Measurements from ENCODE around the gene TANGO2. TPM values are rescaled to one million over a fixed set of nuclear protein-coding genes. Genes with fewer than 3 reads are reported as not detected.

Gene TANGO2
- total and polyA plus RNA-seq, 2 donors (not counting 1 experiment from before 2014, with no cell fraction given): 75.5 to 75.6 TPM

DNA sequence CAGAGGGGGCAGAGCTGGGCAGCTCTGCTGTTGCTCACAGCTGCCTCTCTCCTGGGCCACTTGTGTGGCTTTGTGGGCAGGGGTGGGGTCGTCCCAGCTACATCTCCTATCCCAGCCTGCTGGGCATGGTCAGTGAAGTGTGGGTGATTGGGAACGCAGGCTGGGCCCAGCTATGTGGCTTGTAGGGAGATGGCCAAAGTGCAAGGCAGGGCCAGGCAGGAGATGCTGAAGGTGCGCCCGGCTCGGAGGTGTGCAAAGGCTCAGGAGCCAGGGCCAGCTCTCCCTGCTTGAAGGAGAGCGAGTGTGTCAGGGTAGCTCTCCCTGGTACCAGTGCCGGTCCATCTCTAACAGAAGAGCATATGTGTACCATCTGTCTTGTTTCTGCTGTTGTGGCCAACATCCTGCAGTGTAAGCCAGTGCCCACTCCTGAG is 86.6 kb downstream of the TANGO2 start:
- CTCF ChIA-PET: no interaction called here
- H3K4me3 Mint-ChIP-seq: no peak overlapping the region
- no peak overlapping the region for H3K9ac ChIP-seq (ENCODE audit: low read length)

More for the DNA sequence above, 86.6 kb downstream of the TANGO2 start:
- POLR2A ChIA-PET: no interaction called here
- Histone ChIP-seq H3K4me2 (replicated peaks; ENCODE audit: low read depth, low read length, poor library complexity, severe bottlenecking) (no peak overlapping the region), H3K79me2 (ENCODE audit: control insufficient read depth, insufficient read depth, low read length) (no peaks in the 10 kb centered on the region), H3K4me1 (ENCODE audit: control insufficient read depth in 2 of 2, insufficient read depth in 2 of 2, low read length in 2 of 2) (peaks cover 0 to 12% of the 10 kb centered on the region in 2 donors), H2AFZ (ENCODE audit: insufficient read depth, low read depth, low read length, poor library complexity, severe bottlenecking) (no peak overlapping the region), H4K20me1 (ENCODE audit: control insufficient read depth, insufficient read depth, low read length, poor library complexity, severe bottlenecking) (no peaks in the 10 kb centered on the region), H3K27ac (ENCODE audit: low read length in 2 of 2) (no peak overlapping the region), H3K27me3 (replicated peaks in 1 of 4; ENCODE audit: control extremely low read depth in 1 of 4, control insufficient read depth in 3 of 4, insufficient read depth in 4 of 4, low read length in 3 of 4) (no peaks in the 10 kb centered on the region), H3K36me3 (replicated peaks in 1 of 2; ENCODE audit: control extremely low read depth in 1 of 2, control insufficient read depth in 1 of 2, extremely low read depth in 1 of 2, insufficient read depth in 2 of 2, low read length in 1 of 2) (peaks cover 0 to 47% of the 10 kb centered on the region in 2 experiments), H3K9me3 (ENCODE audit: control extremely low read depth in 1 of 3, control insufficient read depth in 2 of 3, insufficient read depth in 1 of 3, low read length in 2 of 3) (no peaks in the 10 kb centered on the region), H3K4me3 (ENCODE audit: control extremely low read depth in 1 of 5, extremely low read depth in 1 of 5, insufficient read depth in 1 of 5, low read depth in 2 of 5, low read length in 4 of 5) (no peak overlapping the region)
- TF ChIP-seq CTCF (IDR thresholded peaks at IDR 0.05): no peak
- no peak for TF ChIP-seq EZH2 (IDR thresholded peaks at IDR 0.05; ENCODE audit: borderline replicate concordance, insufficient read depth, low read depth, low read length, poor library complexity, severe bottlenecking)
- Mint-ChIP-seq H3K9me3 (ENCODE audit: insufficient read depth) (no peaks in the 10 kb centered on the region), H3K4me1 (peaks cover 7% of the 10 kb centered on the region), H3K27me3 (no peaks in the 10 kb centered on the region), H3K27ac (no peak overlapping the region)
- no peak for ATAC-seq (ENCODE audit: low read depth)
- intact Hi-C loops (cut with micrococcal nuclease): no loop called here
- 100% methylated on average over 7 of the region's 7 CpGs for WGBS (ENCODE audit: insufficient coverage)
- no peak for DNase-seq

Data from B cell (primary cell).